ENCODE data around the gene AP2M1.

Gene AP2M1

DNA sequence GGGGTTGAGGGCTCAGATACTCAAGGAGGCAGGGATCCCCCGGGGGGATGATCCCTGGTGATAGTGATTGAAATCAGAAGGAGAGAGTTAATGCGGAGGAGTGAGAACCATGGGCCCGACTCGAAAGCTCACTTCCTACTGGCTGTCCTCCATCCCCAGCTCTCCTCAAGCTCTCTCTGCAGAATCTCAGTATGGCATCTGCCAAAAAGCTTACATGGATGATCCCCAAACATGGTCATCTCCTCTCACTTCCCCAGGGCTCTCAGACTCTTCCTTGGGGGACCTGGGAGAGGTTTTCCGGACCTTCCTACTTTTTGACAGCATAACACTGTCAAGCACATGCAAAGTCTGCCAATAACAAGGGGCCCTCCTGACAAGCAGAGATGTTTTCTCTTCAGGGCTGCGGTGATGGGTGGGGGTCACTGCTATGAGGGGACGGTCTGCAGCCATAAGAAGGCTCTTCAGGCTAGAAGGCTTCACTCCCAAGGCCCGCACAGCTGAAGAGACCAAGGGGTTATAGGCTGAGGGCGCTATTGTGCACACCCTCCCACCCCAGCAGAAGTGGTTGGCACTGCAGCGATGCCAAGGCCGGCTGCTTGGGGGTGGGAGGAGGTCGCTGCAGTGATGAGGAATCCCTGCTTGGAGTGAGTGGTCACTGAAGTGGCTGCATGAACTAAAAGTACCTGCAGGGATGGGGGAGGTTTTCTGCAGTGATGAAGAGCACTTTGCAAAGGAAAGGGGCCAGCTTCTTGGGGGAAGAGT lies 53.9 kb downstream of the AP2M1 start:
- no peak for DNase-seq (ENCODE audit: low spot score)

DNA sequence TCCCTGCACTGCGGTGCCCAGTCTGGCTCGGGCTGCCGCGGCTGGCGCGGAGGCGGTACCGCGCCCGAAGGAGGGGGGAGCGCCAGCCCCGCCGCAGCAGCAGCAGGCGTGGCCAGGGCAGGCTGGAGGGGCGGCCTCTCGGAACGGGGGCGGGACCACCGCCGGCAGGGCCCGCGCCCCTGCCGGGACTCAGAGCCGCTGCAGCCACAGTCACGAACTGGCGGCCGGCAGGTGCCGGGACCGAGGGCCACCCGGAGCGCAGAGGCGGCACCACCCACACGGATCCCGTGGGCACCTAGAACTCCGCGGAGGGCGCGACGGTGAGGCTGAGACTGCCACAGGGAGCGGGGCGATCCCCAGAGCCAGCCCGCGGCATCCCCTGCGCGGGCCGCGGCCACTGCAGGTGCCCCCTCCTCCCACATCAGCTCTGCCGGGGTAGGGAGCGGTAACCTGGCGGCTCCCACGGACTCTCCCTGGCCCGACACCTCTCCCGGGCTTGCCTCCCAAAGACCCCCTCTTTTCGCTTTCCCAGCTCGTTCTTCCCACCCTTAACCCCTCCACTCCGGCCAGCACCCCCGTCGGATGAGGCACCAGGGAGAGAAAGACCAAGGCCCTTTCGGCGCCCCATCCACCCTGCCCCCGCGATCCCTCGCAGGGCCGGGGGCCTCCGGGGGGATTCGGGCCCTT lies 54.9 kb downstream of the AP2M1 start, which contains the start of gene VWA5B2:
Gene VWA5B2, plus strand, starts transcription at position 192 of the 687 bp plus-strand sequence. CDS start 944 bp downstream, outside the sequence.
- peak; percentile 41 for DNase-seq (ENCODE audit: low spot score)

DNA sequence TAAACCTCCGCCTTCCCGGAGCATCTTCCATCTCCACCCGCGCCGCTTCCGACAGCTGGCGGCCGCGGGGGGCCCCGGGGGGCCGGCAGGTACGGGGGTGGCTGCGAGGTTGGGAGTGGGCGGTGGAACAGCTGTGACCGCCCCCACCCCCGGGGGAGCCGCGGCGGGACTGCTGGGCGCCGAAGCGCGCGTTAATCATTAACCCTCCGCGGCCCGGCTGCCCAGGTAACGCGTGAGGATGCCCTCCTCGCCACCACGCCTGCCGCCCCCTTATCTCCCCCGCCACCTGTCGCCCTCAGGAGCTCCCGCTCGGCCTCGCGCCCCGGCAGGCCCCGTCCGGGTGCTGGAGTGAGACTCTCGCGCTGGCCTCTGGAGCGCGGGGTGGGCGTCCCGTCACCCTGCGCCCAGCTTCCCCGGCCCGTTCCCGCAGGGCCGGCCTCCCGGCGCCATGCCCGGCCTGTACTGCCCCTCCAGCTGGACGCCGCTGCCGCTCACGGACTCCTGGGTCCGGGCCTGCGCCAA lies 55.5 kb downstream of the AP2M1 start:
- DNase-seq (ENCODE audit: low spot score): peak; percentile 22

DNA sequence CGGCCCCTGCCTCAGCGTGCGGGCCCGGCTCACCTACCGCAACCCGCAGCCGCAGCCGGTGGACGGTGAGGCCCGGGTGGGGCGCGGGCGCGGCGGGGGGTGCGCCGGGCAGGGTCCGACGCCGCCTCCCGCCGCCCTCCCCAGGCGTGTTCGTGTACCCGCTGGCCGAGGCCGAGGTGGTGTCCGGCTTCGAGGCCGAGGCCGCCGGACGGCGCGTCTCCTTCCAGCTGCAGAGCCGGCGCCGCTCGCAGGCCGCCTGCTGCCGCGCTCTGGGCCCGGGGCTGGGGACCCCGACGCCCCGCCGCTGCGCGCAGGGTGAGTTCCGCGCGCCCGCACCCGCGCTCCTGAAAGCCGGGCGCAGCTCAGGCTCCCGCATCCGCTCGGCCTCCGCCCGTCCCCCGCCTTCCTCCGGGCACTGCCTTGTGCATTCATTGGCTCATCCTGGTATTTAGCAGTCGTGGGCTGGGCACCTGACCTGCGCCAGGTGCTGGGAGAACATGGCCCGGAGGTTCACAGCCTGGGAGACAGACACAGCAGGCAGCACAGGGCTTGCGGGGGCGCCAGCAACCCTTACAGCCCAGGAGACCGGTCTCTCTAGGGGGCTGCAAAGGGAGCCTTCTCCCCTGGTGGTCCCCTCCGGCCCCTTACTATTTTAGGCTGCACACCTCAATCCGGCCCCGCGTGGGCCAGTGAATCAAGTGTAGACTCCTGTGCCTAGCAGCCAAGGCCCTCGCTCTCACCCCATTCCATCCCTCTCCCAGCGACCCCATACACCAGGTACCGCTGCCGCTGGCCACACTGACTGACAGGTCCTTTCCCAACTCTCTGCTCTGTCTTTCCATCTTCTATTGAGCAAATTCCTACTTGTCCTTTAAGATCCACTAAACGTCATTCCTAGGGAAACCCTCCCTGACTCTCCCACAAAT lies 56.2 kb downstream of the AP2M1 start:
- no peak for DNase-seq (ENCODE audit: low spot score)

DNA sequence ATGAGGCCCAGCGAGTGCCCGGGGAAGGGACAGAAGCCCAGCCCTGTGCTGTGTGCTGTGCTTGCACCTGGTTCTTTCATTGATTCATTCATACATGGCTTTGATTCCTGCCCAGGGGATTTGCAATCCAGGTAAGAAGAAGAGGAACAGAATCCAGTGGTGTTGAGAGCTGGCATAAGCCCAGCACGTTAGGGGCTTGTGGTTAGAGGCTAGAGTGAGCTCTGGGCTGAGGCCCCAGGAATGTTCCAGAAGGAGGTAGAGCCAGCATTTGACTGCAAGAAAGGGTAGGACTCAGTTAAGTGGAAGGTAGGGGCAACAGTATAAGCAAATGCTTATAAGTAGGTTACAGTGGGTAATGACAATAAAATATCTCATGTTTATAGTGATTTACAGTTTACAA lies 57.0 kb downstream of the AP2M1 start:
- DNase-seq (ENCODE audit: low spot score): no peak

DNA sequence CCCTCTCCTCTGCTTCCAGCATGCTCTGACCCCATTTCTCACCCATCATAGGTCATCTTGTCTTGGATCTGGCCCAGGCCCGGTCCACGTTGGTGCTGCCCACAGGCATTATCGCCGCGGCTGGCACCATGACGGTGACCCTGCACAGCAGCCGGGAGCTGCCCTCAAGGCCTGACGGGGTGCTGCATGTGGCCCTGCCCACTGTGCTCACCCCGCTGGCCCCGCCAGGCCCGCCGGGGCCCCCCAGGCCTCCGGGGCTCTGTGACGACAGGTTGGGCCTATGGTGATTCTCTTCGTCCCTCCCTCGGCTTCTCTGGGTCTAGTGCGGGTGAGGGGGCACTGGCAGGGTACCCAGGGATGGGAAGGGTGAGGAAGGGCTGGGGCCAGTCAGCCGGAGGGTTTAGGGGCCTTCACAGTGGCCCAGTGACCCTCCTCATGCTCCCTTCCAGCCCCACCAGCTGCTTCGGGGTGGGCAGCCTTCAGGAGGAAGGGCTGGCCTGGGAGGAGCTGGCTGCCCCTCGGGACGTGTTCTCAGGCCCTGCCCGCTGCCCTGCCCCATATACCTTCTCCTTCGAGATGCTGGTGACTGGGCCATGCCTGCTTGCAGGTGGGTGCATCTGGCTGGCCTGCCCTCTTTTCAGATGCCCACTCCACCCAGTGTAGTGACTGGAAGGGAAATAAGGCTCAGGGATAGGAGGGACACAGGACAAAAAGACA lies 58.6 kb downstream of the AP2M1 start:
- DNase-seq (ENCODE audit: low spot score): no peak

Measured in hematopoietic multipotent progenitor cell treated with erythropoietin and hydrocortisone succinate and interleukin-3 and kit ligand, for 15 days (in vitro differentiated cells).